Measurements from ENCODE around the gene AURKA. TPM values are rescaled to one million over a fixed set of nuclear protein-coding genes. Genes with fewer than 3 reads are reported as not detected.
"Not testable (repeated sequence)": the region's sequence is repeated elsewhere in the genome, so short reads cannot be mapped to it uniquely, and the experiment has no call there.

Gene AURKA
- total RNA-seq, 1 experiment from 2014 or later = 160 TPM

DNA sequence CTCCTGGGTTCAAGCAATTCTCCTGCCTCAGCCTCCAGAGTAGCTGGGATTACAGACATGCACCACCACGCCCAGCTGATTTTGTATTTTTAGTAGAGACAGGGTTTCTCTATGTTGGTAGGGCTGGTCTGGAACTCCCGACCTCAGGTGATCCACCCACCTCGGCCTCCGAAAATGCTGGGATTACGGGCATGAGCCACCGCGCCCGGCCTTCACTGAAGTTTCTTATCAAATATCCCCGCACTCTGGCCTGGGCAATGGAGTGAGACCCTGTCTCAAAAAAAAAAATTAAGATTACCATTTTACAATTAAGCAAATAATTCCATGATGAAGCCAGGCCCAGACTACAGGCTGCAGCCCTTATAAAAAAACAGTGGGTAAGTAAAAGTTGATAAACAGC, 1.6 kb downstream of the AURKA start:
- H3K4me3 ChIP-seq (ENCODE audit: insufficient read depth, low read depth, low read length); DNase-seq; H3K27me3 ChIP-seq (ENCODE audit: control insufficient read depth, insufficient read depth, low read length): not testable (repeated sequence)
- peaks cover 32% of the 10 kb centered on the region for H3K36me3 ChIP-seq (replicated peaks; ENCODE audit: control insufficient read depth, insufficient read depth, low read length)

DNA sequence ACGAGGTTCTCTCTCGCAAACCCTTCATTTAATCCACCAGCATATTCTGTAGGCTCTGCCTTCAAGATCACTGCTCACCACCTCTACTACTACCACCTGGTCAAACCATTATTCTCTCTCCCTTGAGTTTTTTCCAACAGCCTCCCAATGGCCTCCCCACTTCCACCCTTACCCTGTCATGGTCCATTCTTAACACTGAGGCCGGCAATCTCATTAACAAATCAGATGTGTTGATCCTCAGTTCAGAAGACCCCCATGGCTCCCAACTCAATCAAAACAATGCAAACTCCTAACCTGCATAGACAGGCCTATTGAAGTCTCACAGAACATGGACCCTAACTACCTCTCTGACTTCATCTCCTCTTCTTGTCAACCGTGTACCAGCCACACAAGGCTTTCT, 2.2 kb downstream of the AURKA start:
- H3K27me3 ChIP-seq (ENCODE audit: control insufficient read depth, insufficient read depth, low read length) = no peaks in the 10 kb centered on the region
- no peak overlapping the region for H3K4me3 ChIP-seq (ENCODE audit: insufficient read depth, low read depth, low read length)
- H3K36me3 ChIP-seq (replicated peaks; ENCODE audit: control insufficient read depth, insufficient read depth, low read length) = peaks cover 33% of the 10 kb centered on the region
- no peak for DNase-seq

DNA sequence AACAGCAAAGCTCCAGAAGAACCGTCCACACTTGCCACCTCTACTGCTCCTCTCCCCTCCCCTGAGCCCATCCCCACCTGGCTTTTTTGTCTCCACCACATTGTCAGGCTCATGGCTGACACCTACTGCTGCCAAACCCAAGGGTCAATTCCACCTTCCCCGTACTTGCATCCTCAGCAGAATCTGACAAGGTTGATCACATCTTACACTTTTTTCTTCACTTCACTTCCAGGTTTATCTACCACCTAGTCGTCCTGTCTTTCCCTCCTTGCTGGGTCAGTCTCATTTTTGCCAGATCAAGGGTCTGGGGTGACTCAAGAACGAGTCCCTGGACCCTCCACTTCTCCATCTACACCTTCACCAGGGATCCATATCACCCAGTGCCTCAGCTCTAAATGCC, 3.1 kb downstream of the AURKA start:
- DNase-seq = no peak
- Histone ChIP-seq H3K36me3 (replicated peaks; ENCODE audit: control insufficient read depth, insufficient read depth, low read length) (peaks cover 36% of the 10 kb centered on the region), H3K4me3 (ENCODE audit: insufficient read depth, low read depth, low read length) (no peak overlapping the region), H3K27me3 (ENCODE audit: control insufficient read depth, insufficient read depth, low read length) (no peaks in the 10 kb centered on the region)

DNA sequence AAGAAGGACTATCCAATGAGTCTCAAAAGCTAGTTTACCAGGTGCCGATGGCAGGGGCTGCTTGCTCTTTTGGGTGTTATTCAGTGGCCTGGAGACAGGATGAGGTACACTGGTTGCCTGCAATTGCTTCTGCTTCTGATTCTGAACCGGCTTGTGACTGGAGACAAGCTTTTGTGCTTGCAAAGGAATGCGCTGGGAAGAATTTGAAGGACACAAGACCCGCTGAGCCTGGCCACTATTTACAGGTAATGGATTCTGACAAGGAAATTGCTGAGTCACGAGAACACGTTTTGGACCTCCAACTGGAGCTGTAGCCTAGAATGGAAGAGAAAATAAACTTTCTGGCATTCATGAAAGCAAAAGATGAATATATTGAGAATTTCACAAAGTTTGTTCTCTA, 5.8 kb downstream of the AURKA start:
- Histone ChIP-seq H3K27me3 (ENCODE audit: control insufficient read depth, insufficient read depth, low read length) (no peaks in the 10 kb centered on the region), H3K4me3 (ENCODE audit: insufficient read depth, low read depth, low read length) (no peak overlapping the region), H3K36me3 (replicated peaks; ENCODE audit: control insufficient read depth, insufficient read depth, low read length) (peaks cover 46% of the 10 kb centered on the region)
- DNase-seq = no peak

DNA sequence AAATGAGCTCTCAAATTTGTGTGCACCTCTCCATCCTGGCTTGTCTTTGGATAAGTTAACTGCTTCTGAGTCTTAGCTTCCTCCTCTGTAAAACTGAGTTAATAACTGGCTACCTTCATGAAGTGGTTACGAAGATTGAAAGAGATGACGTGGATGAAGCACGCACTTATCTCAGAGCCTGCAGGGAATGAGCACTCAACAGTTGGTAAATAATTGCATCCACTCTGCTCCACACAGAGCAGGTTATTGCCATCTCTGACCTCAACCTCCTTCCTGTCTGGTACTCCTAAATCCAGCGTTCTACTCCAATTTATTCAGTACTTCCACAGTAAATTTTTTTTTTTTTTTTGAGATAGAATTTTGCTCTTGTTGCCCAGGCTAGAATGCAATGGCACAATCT, 6.9 kb downstream of the AURKA start:
- no peak for DNase-seq
- Histone ChIP-seq H3K27me3 (ENCODE audit: control insufficient read depth, insufficient read depth, low read length) (no peaks in the 10 kb centered on the region), H3K36me3 (replicated peaks; ENCODE audit: control insufficient read depth, insufficient read depth, low read length) (peaks cover 51% of the 10 kb centered on the region), H3K4me3 (ENCODE audit: insufficient read depth, low read depth, low read length) (no peak overlapping the region)

DNA sequence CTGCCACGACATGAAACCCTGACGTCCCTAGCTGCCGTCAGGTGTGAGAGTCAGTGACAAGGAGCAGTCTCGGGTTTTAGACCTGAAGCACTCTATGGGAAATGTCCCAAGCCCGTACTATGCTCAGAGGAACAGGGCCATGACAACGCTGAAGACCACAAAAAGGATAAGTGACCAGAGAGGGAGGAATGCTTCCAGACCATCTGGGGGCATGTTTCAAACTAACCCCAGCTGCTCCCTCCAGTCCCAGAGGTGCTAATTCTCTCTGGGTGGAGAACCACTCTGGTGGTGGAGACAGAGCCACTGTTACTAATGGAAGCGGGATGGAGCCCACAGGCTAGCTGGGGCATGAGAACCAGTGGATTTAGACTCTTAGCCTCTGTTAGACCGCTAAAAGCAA, 8.7 kb downstream of the AURKA start:
- Histone ChIP-seq H3K36me3 (replicated peaks; ENCODE audit: control insufficient read depth, insufficient read depth, low read length) (peaks cover 38% of the 10 kb centered on the region), H3K4me3 (ENCODE audit: insufficient read depth, low read depth, low read length) (no peak overlapping the region), H3K27me3 (ENCODE audit: control insufficient read depth, insufficient read depth, low read length) (no peaks in the 10 kb centered on the region)
- no peak for DNase-seq

DNA sequence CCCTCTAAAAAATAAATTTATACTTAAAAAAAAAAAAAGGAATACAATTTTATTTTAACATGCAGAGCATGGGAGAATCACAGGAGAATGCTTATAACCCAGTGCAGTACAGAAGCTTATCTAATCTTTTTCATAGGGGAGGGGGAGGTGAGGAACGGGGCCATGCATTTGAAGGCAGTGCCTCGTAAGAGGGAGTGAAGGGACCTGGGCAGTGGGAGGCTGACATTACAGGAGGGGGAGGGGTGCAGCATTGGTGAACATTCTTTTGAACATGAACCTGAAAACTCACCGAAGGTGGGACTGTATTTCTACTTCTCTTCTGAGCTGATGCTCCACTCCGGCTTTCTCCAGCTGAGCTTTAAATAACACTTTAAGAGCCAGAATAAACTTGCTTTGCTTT, 9.3 kb downstream of the AURKA start:
- no peak overlapping the region for H3K4me3 ChIP-seq (ENCODE audit: insufficient read depth, low read depth, low read length)
- H3K27me3 ChIP-seq (ENCODE audit: control insufficient read depth, insufficient read depth, low read length) = no peaks in the 10 kb centered on the region
- peaks cover 38% of the 10 kb centered on the region for H3K36me3 ChIP-seq (replicated peaks; ENCODE audit: control insufficient read depth, insufficient read depth, low read length)
- DNase-seq = no peak

DNA sequence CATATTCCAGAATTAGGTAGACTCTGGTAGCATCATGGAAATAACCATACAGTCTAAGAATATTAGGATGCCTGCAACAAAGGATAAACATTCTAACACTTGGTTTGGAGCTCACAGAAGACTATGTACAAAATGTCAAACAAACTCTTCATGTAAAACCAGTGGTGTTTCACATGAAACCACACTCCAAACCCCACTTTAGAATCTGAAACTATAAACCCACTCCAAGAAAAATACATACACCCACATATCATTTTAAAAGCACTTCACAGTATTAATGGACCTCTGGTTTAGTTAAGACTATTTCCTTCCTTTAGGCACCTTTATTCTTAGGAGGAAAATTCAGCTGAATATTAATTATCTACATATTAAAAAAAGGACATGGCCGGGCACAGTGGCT, 10.5 kb downstream of the AURKA start:
- H3K27me3 ChIP-seq (ENCODE audit: control insufficient read depth, insufficient read depth, low read length) = no peaks in the 10 kb centered on the region
- H3K36me3 ChIP-seq (replicated peaks; ENCODE audit: control insufficient read depth, insufficient read depth, low read length) = peaks cover 35% of the 10 kb centered on the region
- no peak for DNase-seq
- H3K4me3 ChIP-seq (ENCODE audit: insufficient read depth, low read depth, low read length) = no peak overlapping the region

DNA sequence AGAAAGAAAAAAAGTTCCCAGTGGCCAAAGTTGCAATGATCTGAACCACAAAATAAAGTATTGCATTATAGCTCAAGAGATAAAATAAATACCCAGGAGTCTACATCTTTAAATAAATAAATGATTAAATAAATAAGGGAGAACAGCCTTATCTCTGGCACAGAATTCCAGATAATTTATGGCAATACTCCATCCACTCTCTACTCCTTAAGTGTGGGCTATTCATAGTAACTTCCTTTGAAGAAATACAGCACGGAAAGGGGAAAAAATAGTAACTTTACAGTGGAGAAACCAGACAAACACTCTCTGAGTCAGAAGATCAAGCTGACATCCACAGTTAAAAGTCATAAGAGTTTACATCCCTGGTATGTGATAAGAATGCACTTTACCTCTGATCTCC, 11.6 kb downstream of the AURKA start:
- Histone ChIP-seq H3K4me3 (ENCODE audit: insufficient read depth, low read depth, low read length) (no peak overlapping the region), H3K36me3 (replicated peaks; ENCODE audit: control insufficient read depth, insufficient read depth, low read length) (peaks cover 28% of the 10 kb centered on the region), H3K27me3 (ENCODE audit: control insufficient read depth, insufficient read depth, low read length) (no peaks in the 10 kb centered on the region)
- no peak for DNase-seq

DNA sequence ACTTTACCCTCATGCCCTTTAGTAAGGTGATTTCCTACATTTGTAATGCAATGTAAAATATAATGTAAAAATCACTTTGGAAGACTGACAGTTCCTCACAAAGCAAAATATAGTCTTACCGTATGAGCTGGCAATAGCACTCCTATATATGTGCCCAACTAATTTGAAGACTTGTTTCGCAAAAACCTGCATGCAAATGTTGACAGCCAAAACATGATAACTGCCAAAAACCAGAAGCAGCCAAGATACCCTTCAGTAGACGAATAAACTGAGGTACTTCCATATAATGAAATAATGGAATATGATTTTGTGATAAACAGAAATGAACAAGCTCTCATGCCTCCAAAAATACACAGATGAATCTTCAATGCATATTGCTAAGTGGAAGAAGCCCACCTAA, 13.6 kb downstream of the AURKA start:
- Histone ChIP-seq H3K36me3 (replicated peaks; ENCODE audit: control insufficient read depth, insufficient read depth, low read length) (peaks cover 27% of the 10 kb centered on the region), H3K4me3 (ENCODE audit: insufficient read depth, low read depth, low read length) (no peak overlapping the region), H3K27me3 (ENCODE audit: control insufficient read depth, insufficient read depth, low read length) (no peaks in the 10 kb centered on the region)
- DNase-seq = no peak

DNA sequence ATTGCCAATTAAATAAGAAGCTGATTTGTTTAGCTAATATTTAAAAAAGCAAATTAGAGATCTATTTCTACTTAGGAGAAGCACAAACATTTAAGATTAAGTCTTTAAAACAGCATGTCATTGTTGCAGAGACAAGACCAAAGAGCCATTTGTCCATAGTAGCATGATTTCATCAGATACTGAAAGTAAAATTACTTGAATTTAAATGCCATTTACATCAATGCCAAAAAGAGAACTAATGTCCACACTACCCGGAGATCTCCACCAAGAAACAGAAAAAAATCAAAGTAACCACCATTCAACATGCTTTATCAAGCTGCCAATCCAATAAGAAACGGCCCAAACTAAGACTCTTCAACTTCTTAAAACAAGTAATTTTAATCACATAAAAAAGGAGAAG, 15.7 kb downstream of the AURKA start:
- DNase-seq = no peak
- no peaks in the 10 kb centered on the region for H3K27me3 ChIP-seq (ENCODE audit: control insufficient read depth, insufficient read depth, low read length)
- H3K4me3 ChIP-seq (ENCODE audit: insufficient read depth, low read depth, low read length) = no peak overlapping the region
- H3K36me3 ChIP-seq (replicated peaks; ENCODE audit: control insufficient read depth, insufficient read depth, low read length) = peaks cover 30% of the 10 kb centered on the region

DNA sequence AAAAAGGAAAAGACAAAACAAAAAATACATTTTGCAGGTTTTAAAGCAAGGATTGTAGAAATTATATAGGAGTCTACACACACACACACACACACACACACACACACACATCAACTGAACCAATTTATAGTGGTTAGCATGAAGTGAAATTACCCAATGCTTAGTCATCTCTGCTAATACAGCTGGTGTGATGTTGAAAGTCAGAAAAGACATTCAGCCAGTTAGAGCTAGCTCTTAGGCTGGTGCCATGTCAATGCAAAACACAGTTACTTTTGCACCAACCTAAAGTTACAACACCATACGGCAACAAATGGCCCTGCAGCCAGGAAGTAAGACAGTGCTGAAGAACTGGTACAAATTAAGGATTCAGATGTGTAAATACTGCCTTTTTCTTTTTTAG, 18.1 kb downstream of the AURKA start:
- Histone ChIP-seq H3K36me3 (replicated peaks; ENCODE audit: control insufficient read depth, insufficient read depth, low read length) (peaks cover 27% of the 10 kb centered on the region), H3K4me3 (ENCODE audit: insufficient read depth, low read depth, low read length) (no peak overlapping the region), H3K27me3 (ENCODE audit: control insufficient read depth, insufficient read depth, low read length) (no peaks in the 10 kb centered on the region)
- DNase-seq = no peak

DNA sequence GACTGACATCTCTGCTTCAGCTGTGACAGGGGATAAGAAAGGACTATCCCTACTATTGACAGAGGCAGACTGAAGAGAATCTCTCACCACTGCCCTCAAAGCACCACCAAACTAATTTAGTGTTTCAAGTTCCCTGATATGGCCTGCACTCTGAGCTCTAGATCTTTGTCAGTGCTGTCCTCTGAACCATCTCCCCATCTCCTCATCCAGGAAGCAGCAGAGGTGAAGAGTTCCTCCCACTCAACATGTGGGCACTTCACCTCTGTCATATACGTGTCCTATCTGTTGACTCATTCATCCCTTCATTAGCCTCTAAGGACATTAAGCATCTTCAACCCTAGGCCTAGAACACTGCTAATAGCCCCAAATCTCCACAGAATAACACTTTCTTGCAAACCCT, 19.2 kb downstream of the AURKA start:
- H3K27me3 ChIP-seq (ENCODE audit: control insufficient read depth, insufficient read depth, low read length) = no peaks in the 10 kb centered on the region
- no peak for DNase-seq
- no peak overlapping the region for H3K4me3 ChIP-seq (ENCODE audit: insufficient read depth, low read depth, low read length)
- H3K36me3 ChIP-seq (replicated peaks; ENCODE audit: control insufficient read depth, insufficient read depth, low read length) = peaks cover 24% of the 10 kb centered on the region

DNA sequence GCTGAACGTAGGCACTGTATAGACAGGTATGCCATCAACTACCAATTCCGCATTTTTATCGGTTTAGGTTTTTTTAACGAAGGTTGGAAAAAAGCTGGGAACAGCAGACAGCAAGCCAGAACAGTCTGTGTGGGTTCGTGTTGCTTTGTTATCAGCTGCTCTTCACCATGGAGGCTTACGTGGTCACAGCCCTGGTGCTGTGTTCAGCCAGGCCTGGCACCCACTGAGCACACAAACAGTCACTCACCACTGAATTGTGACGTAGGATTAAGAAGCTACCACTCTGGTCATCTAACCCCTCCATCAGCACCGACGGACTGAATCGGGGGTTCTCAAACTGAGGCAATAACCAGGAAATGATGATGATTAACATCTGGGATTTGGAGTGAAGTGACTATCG, 20.0 kb downstream of the AURKA start:
- H3K36me3 ChIP-seq (replicated peaks; ENCODE audit: control insufficient read depth, insufficient read depth, low read length) = peaks cover 24% of the 10 kb centered on the region
- H3K27me3 ChIP-seq (ENCODE audit: control insufficient read depth, insufficient read depth, low read length) = no peaks in the 10 kb centered on the region
- no peak overlapping the region for H3K4me3 ChIP-seq (ENCODE audit: insufficient read depth, low read depth, low read length)
- no peak for DNase-seq

DNA sequence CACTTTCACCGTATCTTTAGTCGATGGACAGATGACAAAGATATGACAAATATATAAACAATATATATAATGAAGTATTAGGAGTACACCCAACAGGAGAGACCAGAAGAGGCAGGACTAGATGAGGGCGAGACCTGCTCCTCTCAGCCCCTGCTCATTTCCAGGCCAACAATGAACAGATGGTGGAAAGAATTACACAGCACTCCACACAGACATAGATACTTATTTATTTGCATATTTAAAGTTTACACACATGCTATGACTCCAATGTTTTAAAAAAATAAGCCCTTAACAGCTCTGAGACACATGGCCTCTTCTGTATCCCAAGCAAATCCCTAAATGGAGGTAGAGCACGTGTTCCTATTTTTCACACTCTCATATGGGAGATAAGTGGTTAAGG, 22.8 kb downstream of the AURKA start:
- DNase-seq = no peak
- Histone ChIP-seq H3K36me3 (replicated peaks; ENCODE audit: control insufficient read depth, insufficient read depth, low read length) (peaks cover 19% of the 10 kb centered on the region), H3K27me3 (ENCODE audit: control insufficient read depth, insufficient read depth, low read length) (no peaks in the 10 kb centered on the region), H3K4me3 (ENCODE audit: insufficient read depth, low read depth, low read length) (no peak overlapping the region)

DNA sequence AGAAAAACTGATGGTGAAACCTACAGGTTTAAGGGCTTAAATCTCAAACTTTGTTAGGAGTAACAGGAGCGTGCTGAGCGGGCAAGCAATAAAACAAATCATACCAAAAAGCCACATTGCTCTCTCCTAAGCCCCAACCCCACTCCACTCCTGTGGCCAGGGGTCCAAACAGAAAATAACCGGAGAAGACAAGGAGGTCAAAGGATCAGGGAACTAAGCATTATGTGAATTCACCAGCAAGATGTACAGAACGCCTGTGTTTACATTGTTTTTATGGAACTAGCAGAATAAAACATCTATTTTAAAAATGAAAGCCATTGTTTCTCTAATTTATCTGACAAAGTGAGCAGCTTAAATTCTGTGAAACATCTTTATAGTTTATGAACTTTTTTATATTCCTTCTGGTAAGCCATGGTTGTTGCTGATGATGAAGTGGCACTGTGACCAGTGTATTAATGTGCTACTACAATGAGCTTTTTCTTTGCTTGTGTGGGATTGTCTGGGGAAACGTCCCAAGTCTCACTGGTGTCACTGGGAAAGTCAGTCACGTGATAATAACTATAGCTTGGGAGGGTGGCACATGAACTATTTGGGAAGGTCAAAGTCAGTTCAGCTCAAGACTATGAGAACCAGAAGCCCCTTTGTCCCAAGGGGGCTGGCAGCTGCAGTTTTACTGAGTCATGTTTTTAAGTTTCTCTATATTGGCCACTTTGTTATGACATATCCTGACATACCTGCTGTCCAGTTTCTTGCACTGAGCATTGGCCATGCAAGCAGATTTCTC, 23.5 kb downstream of the AURKA start:
- H3K27me3 ChIP-seq (ENCODE audit: control insufficient read depth, insufficient read depth, low read length) = no peaks in the 10 kb centered on the region
- DNase-seq = no peak
- no peak overlapping the region for H3K4me3 ChIP-seq (ENCODE audit: insufficient read depth, low read depth, low read length)
- H3K36me3 ChIP-seq (replicated peaks; ENCODE audit: control insufficient read depth, insufficient read depth, low read length) = peaks cover 16% of the 10 kb centered on the region

Data from H7 (cell line).